HUES48 (cell line): ENCODE data around the gene GRIK5.
"Not testable (repeated sequence)": the region's sequence is repeated elsewhere in the genome, so short reads cannot be mapped to it uniquely, and the experiment has no call there.

ENCODE experiments used
- H3K27ac ChIP-seq: one replicate; pipeline ENCODE4 v1.7.0; 2013; ENCODE audit warnings: low read depth, low read length, inconsistent platforms
- H3K27me3 ChIP-seq: 2 replicates; pipeline ENCODE4 v1.6.1; 2013; ENCODE audit warnings: mild to moderate bottlenecking, low read length; ENCODE audit not compliant: control insufficient read depth, insufficient read depth
- H3K36me3 ChIP-seq: 2 replicates; pipeline ENCODE4 v1.6.1; 2013; ENCODE audit warnings: low read length; ENCODE audit not compliant: control insufficient read depth, insufficient read depth
- H3K4me1 ChIP-seq: 2 replicates; pipeline ENCODE4 v1.6.1; 2013; ENCODE audit warnings: mild to moderate bottlenecking, low read length; ENCODE audit not compliant: control insufficient read depth, insufficient read depth
- H3K4me3 ChIP-seq: 2 replicates; pipeline ENCODE4 v1.5.1; 2013; ENCODE audit warnings: mild to moderate bottlenecking, low read depth, low read length
- H3K9ac ChIP-seq: 2 replicates; pipeline ENCODE4 v1.6.1; 2013; ENCODE audit warnings: mild to moderate bottlenecking, low read depth, low read length, moderate library complexity
- H3K9me3 ChIP-seq: 2 replicates; pipeline ENCODE4 v1.6.1; 2013; ENCODE audit warnings: low read length; ENCODE audit not compliant: control insufficient read depth, insufficient read depth

The GRIK5 gene

DNA sequence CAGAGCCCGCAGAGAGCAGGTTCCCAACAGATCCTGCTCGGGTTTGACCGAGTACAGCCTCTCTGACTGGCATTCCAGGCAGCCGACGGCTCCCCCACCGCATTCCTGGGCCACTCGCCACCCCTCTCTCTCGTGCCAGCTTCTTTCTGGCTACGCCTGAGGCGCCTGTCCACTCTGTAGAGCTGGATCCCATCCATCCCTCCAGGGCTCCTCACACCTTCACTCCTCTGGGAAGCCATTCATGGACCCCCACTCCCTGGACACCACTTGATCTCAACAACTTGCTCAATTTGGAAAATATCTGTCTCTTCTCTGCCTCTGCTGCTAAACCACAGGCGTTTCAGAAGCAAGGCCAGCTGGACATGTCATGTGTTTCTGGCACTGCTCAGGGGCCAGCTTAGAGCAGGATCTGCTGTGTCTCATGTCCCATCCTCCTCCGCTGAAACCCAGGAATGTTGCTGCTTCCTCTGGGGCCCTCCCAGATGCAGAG, 45.3 kb downstream of the GRIK5 start:
- no peaks in the 10 kb centered on the region for H3K27me3 ChIP-seq
- no peak overlapping the region for H3K27ac ChIP-seq
- H3K4me1 ChIP-seq = peaks cover 3% of the 10 kb centered on the region; the same call in 1 of the 2 replicates
- H3K36me3 ChIP-seq = peaks cover 34% of the 10 kb centered on the region
- H3K9me3 ChIP-seq = no peaks in the 10 kb centered on the region
- H3K9ac ChIP-seq = no peak overlapping the region
- no peak overlapping the region for H3K4me3 ChIP-seq

DNA sequence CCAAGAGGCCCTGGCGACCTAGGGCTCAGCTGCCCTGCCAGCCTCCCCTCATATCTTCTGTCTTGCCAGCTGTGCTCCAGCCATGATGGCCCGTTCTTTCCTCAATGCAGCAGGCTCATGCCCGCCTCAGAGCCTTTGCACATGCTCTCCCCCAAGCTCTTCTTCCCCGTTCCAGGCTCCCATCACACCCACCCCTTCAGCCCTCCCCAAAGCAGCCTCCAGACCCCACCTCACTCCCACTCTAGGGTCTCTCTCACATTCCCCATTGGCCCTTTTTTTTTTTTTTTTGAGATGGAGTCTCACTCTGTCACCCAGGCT, 46.1 kb downstream of the GRIK5 start:
- Histone ChIP-seq H3K9ac (no peak overlapping the region), H3K36me3 (peaks cover 34% of the 10 kb centered on the region), H3K9me3 (no peaks in the 10 kb centered on the region), H3K4me1 (peaks cover 3% of the 10 kb centered on the region; the same call in 1 of the 2 replicates), H3K27ac (no peak overlapping the region), H3K27me3 (no peaks in the 10 kb centered on the region), H3K4me3 (no peak overlapping the region)

DNA sequence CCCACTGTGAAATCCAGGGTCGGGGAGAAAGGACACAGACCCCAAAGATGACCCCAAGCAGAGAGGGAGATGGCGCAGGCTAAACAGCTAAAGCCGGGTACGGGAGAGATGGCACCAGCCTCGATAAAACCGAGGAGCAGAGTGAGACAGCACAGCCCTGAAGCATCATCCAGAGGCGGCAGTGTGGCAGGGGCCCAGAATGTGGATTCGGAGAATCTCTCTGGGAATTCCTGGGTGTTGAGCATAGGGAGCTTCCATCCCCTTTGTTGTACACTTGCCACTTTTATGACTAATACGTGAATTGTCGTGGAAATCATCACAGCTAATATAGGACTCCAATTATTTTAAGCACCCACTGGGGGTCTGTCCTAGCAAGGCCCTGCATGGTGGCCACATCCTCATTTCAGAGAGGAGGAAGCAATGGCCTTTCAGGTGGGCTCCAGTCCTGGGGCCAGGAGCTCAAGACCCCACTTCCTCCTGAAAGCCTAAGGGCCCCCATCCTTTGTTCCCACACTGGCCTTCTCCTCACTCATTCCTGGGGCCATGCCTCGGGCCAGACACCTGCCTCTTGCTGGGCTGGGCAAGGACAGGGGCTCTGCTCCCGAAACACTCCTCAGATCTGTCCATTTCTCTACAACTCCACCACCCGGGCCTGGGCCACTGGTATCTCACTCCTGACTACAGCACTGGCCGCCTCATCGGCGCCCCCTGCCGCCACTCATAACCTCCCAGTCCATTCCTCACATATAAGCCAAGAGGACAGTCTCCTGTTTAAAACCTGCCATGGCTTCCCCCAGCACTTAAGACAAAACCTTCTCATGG, 46.7 kb downstream of the GRIK5 start:
- no peaks in the 10 kb centered on the region for H3K27me3 ChIP-seq
- H3K9me3 ChIP-seq = no peaks in the 10 kb centered on the region
- no peak overlapping the region for H3K9ac ChIP-seq
- H3K4me3 ChIP-seq = no peak overlapping the region
- no peak overlapping the region for H3K27ac ChIP-seq
- peaks cover under 1% of the 10 kb centered on the region; the same call in 1 of the 2 replicates for H3K4me1 ChIP-seq
- H3K36me3 ChIP-seq = peaks cover 34% of the 10 kb centered on the region

DNA sequence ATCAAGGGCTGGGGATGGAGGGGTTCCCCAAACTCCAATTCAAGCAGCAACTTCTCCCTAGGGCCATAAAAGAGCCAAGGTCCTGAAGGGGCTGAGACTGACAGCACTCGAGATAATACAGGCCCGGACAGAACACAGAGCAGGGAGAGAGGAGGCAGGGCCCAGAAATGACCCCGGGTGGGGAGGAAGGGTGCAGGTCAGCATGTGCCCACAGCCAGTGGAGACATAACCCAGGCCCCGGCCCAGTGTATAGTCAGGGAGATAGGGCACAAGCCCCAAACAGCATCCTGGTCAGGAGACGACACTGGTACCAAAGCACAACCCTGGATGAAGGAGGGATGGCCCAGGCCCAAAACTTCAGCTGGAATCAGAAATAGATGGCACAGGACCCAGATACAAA, 47.4 kb downstream of the GRIK5 start:
- H3K36me3 ChIP-seq = peaks cover 34% of the 10 kb centered on the region

DNA sequence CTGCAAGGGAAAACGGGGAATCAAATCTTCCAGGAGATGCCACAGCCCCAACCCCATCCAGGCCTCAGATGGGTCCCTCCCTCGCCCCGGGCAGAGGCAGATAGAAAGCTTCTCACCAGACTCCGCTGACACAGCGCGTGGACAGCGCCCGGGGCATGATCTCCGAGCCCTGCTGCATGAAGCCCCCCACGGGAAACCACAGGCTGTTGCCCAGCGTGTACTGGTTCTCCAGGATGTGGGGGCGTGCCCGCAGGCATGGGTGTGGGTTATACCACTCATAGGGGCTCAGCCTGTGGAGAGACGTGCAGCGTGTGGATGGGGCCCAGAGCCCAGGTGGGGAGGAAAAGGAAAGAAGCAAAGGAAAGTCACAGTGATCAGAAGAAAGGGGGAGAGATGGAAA, 48.8 kb downstream of the GRIK5 start:
- H3K9ac ChIP-seq = no peak overlapping the region
- H3K27me3 ChIP-seq = no peaks in the 10 kb centered on the region
- peaks cover 32% of the 10 kb centered on the region for H3K36me3 ChIP-seq
- H3K4me3 ChIP-seq = no peak overlapping the region
- no peak overlapping the region for H3K27ac ChIP-seq
- no peaks in the 10 kb centered on the region for H3K9me3 ChIP-seq
- no peaks in the 10 kb centered on the region for H3K4me1 ChIP-seq

More for the DNA sequence above, 47.4 kb downstream of the GRIK5 start:
- H3K9me3 ChIP-seq = no peaks in the 10 kb centered on the region
- H3K27ac ChIP-seq = no peak overlapping the region
- H3K27me3 ChIP-seq = no peaks in the 10 kb centered on the region
- H3K4me3 ChIP-seq = no peak overlapping the region
- no peak overlapping the region for H3K9ac ChIP-seq
- no peaks in the 10 kb centered on the region for H3K4me1 ChIP-seq

DNA sequence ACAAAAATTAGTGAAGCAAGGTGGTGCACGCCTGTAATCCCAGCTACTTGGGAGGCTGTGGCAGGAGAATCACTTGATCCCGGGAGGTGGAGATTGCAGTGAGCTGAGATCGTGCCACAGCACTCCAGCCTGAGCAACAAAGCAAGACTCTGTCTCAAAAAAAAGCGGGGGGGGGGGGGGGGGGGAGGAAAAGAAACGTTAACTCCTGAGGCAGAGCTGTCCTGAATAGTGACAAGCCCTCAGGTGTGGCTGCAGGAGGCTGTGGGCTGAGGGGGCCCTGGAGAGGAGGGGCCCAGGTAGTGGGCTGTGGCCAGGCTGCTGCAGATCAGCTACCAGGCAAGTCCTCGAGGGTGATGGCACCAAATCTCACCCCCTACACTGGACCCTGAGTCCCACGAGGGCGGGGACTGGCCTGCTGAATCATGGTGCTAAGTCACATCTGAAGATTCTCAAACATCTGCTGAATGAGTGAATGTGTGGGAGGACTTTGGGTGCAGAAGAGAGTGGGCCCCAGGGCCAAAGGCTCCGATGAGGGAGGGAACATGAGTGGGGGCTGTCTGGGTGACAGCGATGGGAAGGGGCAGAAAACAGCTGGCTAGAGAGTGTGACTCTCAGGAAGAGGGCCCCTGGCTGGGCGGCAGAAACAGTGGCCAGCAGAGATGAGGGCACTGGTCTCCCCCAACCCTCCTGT, 51.4 kb downstream of the GRIK5 start:
- no peaks in the 10 kb centered on the region for H3K27me3 ChIP-seq
- H3K4me1 ChIP-seq = no peaks in the 10 kb centered on the region
- H3K36me3 ChIP-seq = peaks cover 24% of the 10 kb centered on the region
- H3K27ac ChIP-seq = no peak overlapping the region
- H3K4me3 ChIP-seq = no peak overlapping the region
- no peak overlapping the region for H3K9ac ChIP-seq
- H3K9me3 ChIP-seq = no peaks in the 10 kb centered on the region

DNA sequence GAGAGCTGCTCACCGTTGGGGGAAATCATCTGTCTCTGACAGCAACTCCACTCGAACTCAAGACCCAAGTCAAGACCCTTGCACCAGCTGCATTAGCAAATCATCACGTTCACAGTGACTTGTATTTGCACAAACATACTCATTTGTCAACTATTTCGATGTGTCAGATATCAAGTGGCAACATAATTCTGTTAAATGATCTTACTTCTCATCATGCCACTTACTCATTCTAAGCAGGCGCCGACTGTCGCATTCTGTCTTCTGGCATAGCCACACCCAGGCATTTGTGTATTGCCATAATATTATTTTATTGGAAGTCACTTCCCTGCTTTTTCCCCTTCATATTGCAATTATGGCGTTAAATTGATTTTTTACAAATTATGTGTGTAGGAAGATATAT, 53.0 kb downstream of the GRIK5 start:
- Histone ChIP-seq H3K36me3 (peaks cover 16% of the 10 kb centered on the region), H3K27ac (no peak overlapping the region), H3K4me3 (no peak overlapping the region), H3K4me1 (no peaks in the 10 kb centered on the region), H3K27me3 (no peaks in the 10 kb centered on the region), H3K9me3 (no peaks in the 10 kb centered on the region), H3K9ac (no peak overlapping the region)

DNA sequence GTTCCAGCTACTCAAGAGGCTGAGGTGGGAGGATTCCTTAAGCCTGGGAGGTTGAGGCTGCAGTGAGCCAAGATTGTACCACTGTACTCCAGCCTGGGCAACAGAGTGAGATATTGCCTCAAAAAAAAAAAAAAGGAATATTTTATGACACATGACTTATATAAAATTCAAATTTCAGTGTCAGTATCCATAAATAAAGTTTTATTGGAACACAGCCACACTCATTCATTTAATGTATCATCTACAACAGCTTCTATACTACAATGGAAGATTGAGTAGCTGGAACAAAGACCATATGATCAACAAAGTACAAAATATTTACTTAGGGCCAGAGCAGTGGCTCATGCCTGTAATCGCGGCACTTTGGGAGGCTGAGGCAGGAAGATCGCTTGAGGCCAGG, 57.3 kb downstream of the GRIK5 start:
- H3K9ac ChIP-seq = not testable (repeated sequence)

DNA sequence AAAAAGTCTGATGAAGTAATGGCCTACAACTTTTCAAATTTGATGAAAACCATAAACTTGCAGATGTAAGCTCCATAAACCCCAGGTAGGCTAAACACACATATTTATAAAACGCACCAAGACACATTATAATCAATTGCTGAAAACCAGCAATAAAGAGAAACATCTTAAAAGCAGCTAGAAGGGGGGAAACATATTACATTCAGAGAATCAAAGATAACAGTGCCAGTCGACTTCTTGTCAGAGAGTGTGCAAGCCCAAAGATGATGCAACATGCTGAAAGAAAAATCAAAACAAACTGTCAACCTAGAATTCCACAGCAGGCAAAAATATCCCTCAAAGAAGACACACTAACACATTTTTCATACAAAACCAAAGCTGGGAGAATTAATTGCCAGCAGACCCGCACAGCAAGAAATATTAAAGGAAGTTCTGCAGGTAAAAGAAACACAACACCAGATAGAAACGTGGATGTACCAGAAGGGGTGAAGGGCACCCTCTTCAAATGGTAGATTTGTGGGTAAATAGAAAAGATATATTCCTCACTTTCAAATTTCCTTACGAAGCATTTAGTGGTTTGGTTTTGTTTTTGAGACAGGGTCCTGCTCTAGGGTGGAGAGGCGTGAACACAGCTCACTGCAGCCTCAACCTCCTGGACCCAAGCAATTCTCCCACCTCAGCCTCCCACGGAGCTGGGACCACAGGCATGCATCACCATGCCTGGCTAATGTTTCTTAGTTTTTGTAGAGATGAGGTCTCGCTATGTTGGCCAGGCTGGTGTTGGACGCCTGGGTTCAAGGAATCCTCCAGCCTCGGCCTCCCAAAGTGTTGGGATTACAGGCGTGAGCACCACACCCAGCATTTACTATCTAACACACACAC, 59.5 kb downstream of the GRIK5 start:
- Histone ChIP-seq H3K9me3 (no peaks in the 10 kb centered on the region), H3K4me1 (no peaks in the 10 kb centered on the region), H3K9ac (no peak overlapping the region), H3K4me3 (no peak overlapping the region), H3K27ac (no peak overlapping the region), H3K36me3 (0 out of 2 replicates have a peak, but pooled peaks cover 11% of the 10 kb centered on the region), H3K27me3 (no peaks in the 10 kb centered on the region)

More for the DNA sequence above, 57.3 kb downstream of the GRIK5 start:
- not testable (repeated sequence) for H3K27ac ChIP-seq, H3K4me1 ChIP-seq, H3K36me3 ChIP-seq, H3K27me3 ChIP-seq, H3K4me3 ChIP-seq, H3K9me3 ChIP-seq

DNA sequence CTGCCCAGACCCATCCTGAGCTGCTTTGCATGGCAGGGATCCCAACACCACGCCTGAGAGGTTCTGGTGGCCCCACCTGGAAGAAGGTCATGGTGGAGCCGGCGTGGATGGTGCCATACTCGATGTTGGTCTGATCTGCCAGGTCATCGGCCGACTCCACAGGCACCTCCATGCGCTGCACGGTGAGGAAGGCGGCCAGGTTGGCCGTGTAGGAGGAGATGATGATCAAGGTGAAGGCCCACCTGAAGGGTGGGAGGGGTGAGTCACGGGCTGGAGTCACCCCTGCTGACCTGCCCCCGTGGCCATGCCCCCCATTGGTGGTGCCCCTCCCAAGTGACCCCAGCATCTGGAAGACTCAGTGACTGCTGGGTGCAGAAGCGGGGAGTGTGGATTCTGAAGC, 63.4 kb downstream of the GRIK5 start:
- Histone ChIP-seq H3K9me3 (no peaks in the 10 kb centered on the region), H3K27me3 (no peaks in the 10 kb centered on the region), H3K4me1 (no peaks in the 10 kb centered on the region), H3K36me3 (0 out of 2 replicates have a peak, but pooled peaks cover 14% of the 10 kb centered on the region), H3K27ac (no peak overlapping the region), H3K9ac (no peak overlapping the region), H3K4me3 (no peak overlapping the region)
